SJSA1 (cell line): Measurements from ENCODE around the gene RNASE13. TPM values are rescaled to one million over a fixed set of nuclear protein-coding genes. Genes with fewer than 3 reads are reported as not detected.

Experiments
- DNase-seq, 2 experiments: peaks; one replicate each; pipeline ENCODE4 v3.0.0-alpha.2; 2015 to 2020; ENCODE audit warnings: low spot score in 2 of 2, low read depth in 1 of 2
- H3K27ac ChIP-seq: fragments of 250-450 bp; sonication (Bioruptor Pico); 2 replicates; pipeline ENCODE4 v1.5.1; 2020; ENCODE audit warnings: mild to moderate bottlenecking, moderate library complexity
- H3K27me3 ChIP-seq: fragments of 250-450 bp; sonication (Bioruptor Pico); replicated peaks from 2 replicates; pipeline ENCODE4 v1.5.1; 2020; ENCODE audit warnings: mild to moderate bottlenecking, moderate library complexity
- H3K36me3 ChIP-seq: fragments of 250-450 bp; sonication (Bioruptor Pico); 2 replicates; pipeline ENCODE4 v1.5.1; 2020; ENCODE audit warnings: mild to moderate bottlenecking
- H3K4me1 ChIP-seq: fragments of 250-450 bp; sonication (Bioruptor Pico); replicated peaks from 2 replicates; pipeline ENCODE4 v1.6.1; 2021; ENCODE audit warnings: mild to moderate bottlenecking
- H3K4me3 ChIP-seq: fragments of 250-450 bp; sonication (Bioruptor Pico); 2 replicates; pipeline ENCODE4 v1.5.1; 2020; ENCODE audit warnings: mild to moderate bottlenecking
- H3K9me3 ChIP-seq: fragments of 250-450 bp; sonication (Bioruptor Pico); replicated peaks from 2 replicates; pipeline ENCODE4 v1.5.1; 2020; ENCODE audit warnings: mild to moderate bottlenecking
- total RNA-seq: library from RNA; depleted of rRNA; stranded (reverse); fragments of >200 nt; shearing (Covaris generic); gene quantifications from 2 replicates; pipeline ENCODE4 v1.2.3, GENCODE V29; 2014

RNASE13 gene
- total RNA-seq, 1 experiment from 2014 or later: not detected

GRCh38 chr14:21026988-21027315 is 7.7 kb downstream of the RNASE13 start:
- no peak for DNase-seq
- Histone ChIP-seq H3K27me3 (peaks cover 23% of the 10 kb centered on the region), H3K9me3 (no peaks in the 10 kb centered on the region), H3K4me1 (peaks cover 4% of the 10 kb centered on the region), H3K4me3 (no peak overlapping the region), H3K27ac (no peak overlapping the region), H3K36me3 (no peaks in the 10 kb centered on the region)

GRCh38 chr14:21026274-21026987 is 8.2 kb downstream of the RNASE13 start:
- no peaks in the 10 kb centered on the region for H3K36me3 ChIP-seq
- H3K9me3 ChIP-seq: no peaks in the 10 kb centered on the region
- H3K4me3 ChIP-seq: no peak overlapping the region
- H3K27me3 ChIP-seq: peaks cover 23% of the 10 kb centered on the region
- H3K4me1 ChIP-seq: peaks cover 4% of the 10 kb centered on the region
- H3K27ac ChIP-seq: no peak overlapping the region
- no peak for DNase-seq

GRCh38 chr14:21025371-21026273 is 9.0 kb downstream of the RNASE13 start:
- H3K27me3 ChIP-seq: peaks cover 23% of the 10 kb centered on the region
- H3K4me3 ChIP-seq: no peak overlapping the region
- peaks cover 4% of the 10 kb centered on the region for H3K4me1 ChIP-seq
- H3K9me3 ChIP-seq: no peaks in the 10 kb centered on the region
- H3K27ac ChIP-seq: no peak overlapping the region
- no peak for DNase-seq
- H3K36me3 ChIP-seq: no peaks in the 10 kb centered on the region

GRCh38 chr14:21024585-21025370 is 9.8 kb downstream of the RNASE13 start, which contains the start of gene NDRG2:
Gene NDRG2 (minus strand): TSS chr14:21025061. CDS start chr14:21023315, 1,746 bp downstream.
- no peaks in the 10 kb centered on the region for H3K36me3 ChIP-seq
- H3K4me1 ChIP-seq: peaks cover 4% of the 10 kb centered on the region
- peak within 1 kb of the TSS; percentile 16; the same call in 1 of the 2 replicates for H3K4me3 ChIP-seq
- no peak for DNase-seq
- H3K27me3 ChIP-seq: peaks cover 23% of the 10 kb centered on the region
- H3K9me3 ChIP-seq: no peaks in the 10 kb centered on the region
- no peak within 1 kb of the TSS for H3K27ac ChIP-seq

GRCh38 chr14:21023817-21024584 is 10.6 kb downstream of the RNASE13 start:
- Histone ChIP-seq H3K4me1 (peaks cover 4% of the 10 kb centered on the region), H3K27me3 (peaks cover 23% of the 10 kb centered on the region), H3K27ac (no peak overlapping the region), H3K36me3 (no peaks in the 10 kb centered on the region), H3K9me3 (no peaks in the 10 kb centered on the region), H3K4me3 (no peak overlapping the region)
- no peak for DNase-seq

GRCh38 chr14:21023174-21023573 is 11.4 kb downstream of the RNASE13 start:
- no peak for DNase-seq
- Histone ChIP-seq H3K27ac (no peak overlapping the region), H3K4me1 (peaks cover 4% of the 10 kb centered on the region), H3K36me3 (no peaks in the 10 kb centered on the region), H3K4me3 (no peak overlapping the region), H3K9me3 (no peaks in the 10 kb centered on the region), H3K27me3 (peaks cover 23% of the 10 kb centered on the region)

GRCh38 chr14:21022686-21023085 is 11.9 kb downstream of the RNASE13 start:
- Histone ChIP-seq H3K27me3 (peaks cover 23% of the 10 kb centered on the region), H3K4me1 (peaks cover 4% of the 10 kb centered on the region), H3K27ac (no peak overlapping the region), H3K36me3 (no peaks in the 10 kb centered on the region), H3K4me3 (no peak overlapping the region), H3K9me3 (no peaks in the 10 kb centered on the region)
- no peak for DNase-seq

- no peak overlapping the region for H3K27ac ChIP-seq
- no peaks in the 10 kb centered on the region for H3K9me3 ChIP-seq
- peaks cover 4% of the 10 kb centered on the region for H3K4me1 ChIP-seq
- no peak overlapping the region for H3K4me3 ChIP-seq
- H3K27me3 ChIP-seq: peaks cover 23% of the 10 kb centered on the region
- no peak for DNase-seq
- H3K36me3 ChIP-seq: no peaks in the 10 kb centered on the region
These were observed 13.5 kb downstream of the RNASE13 start for GRCh38 chr14:21020977-21021545.

- H3K36me3 ChIP-seq: no peaks in the 10 kb centered on the region
- no peak overlapping the region for H3K4me3 ChIP-seq
- H3K27me3 ChIP-seq: peaks cover 13% of the 10 kb centered on the region
- DNase-seq: no peak
- no peaks in the 10 kb centered on the region for H3K9me3 ChIP-seq
- no peaks in the 10 kb centered on the region; the same call in 1 of the 2 replicates for H3K4me1 ChIP-seq
- no peak overlapping the region for H3K27ac ChIP-seq
These were observed 15.2 kb downstream of the RNASE13 start for GRCh38 chr14:21019366-21019765.

GRCh38 chr14:21018781-21019180 is 15.8 kb downstream of the RNASE13 start:
- Histone ChIP-seq H3K4me1 (no peaks in the 10 kb centered on the region), H3K27ac (no peak overlapping the region)
- DNase-seq: no peak

GRCh38 chr14:21018286-21018685 is 16.3 kb downstream of the RNASE13 start:
- Histone ChIP-seq H3K36me3 (no peaks in the 10 kb centered on the region), H3K27me3 (0 out of 2 replicates have a peak, but pooled peaks cover 3% of the 10 kb centered on the region), H3K27ac (no peak overlapping the region), H3K4me1 (no peaks in the 10 kb centered on the region), H3K4me3 (no peak overlapping the region), H3K9me3 (no peaks in the 10 kb centered on the region)
- no peak for DNase-seq

More at GRCh38 chr14:21018781-21019180, 15.8 kb downstream of the RNASE13 start:
- Histone ChIP-seq H3K4me3 (no peak overlapping the region), H3K27me3 (peaks cover 7% of the 10 kb centered on the region; the same call in 1 of the 2 replicates), H3K9me3 (no peaks in the 10 kb centered on the region), H3K36me3 (no peaks in the 10 kb centered on the region)

GRCh38 chr14:21017528-21018245 is 16.9 kb downstream of the RNASE13 start:
- H3K4me3 ChIP-seq: no peak overlapping the region
- H3K9me3 ChIP-seq: no peaks in the 10 kb centered on the region
- no peak for DNase-seq
- H3K4me1 ChIP-seq: no peaks in the 10 kb centered on the region
- H3K36me3 ChIP-seq: no peaks in the 10 kb centered on the region
- no peaks in the 10 kb centered on the region for H3K27me3 ChIP-seq
- H3K27ac ChIP-seq: no peak overlapping the region
